ENCODE results near the gene NSMCE1.
"Not testable (repeated sequence)": the region's sequence is repeated elsewhere in the genome, so short reads cannot be mapped to it uniquely, and the experiment has no call there.

The NSMCE1 gene

DNA sequence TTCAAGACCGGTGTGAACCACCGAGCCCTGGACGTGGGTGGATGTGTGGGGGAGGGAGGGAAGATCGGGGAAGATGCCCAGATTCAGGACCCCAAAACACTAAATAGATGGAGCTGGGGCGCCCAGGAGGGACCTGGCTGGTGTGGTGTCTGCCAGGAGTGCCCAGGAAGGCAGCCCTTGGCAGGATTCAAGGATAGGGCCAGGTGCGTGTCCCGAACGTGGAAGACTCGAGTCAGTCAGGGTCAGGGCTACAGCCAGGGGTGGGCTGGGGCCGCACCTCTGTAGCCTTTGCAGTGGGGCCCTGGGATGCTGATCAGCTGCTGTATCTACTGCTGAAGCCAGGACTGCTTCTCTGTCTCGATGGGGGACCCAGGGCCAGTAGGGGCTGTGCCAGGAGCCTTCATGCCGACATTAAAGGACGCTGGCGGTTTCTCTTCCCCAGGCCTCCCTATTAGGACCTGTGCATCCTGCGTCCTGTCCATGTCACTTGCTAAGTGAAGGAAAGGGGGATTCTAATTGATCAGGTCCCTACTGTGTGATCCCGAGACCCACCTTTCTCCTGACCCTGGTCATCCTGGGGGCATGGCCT is 52.2 kb downstream of the NSMCE1 start:
- DNase-seq (ENCODE audit: low read depth, low spot score), result no peak

DNA sequence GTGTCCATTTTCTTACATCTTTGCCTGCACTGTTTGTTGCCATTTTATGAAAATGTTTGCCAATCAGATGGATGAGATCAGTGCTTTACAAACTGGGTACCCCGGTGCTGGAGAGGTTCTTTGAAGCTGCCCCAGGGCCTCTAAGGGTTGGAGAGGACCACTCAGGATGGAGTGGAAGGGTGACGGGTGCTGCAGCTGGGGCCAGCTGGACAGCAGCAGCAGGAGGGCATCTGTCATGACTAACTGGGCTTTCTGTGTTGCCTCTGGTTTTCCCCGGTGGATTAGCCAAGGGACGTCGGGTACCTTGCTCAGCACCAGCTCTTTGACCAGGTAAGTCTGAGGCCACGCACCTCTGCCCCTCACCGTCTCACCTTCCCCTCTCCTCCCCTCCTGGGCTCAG is 52.9 kb downstream of the NSMCE1 start:
- DNase-seq (ENCODE audit: low read depth, low spot score), result no peak

DNA sequence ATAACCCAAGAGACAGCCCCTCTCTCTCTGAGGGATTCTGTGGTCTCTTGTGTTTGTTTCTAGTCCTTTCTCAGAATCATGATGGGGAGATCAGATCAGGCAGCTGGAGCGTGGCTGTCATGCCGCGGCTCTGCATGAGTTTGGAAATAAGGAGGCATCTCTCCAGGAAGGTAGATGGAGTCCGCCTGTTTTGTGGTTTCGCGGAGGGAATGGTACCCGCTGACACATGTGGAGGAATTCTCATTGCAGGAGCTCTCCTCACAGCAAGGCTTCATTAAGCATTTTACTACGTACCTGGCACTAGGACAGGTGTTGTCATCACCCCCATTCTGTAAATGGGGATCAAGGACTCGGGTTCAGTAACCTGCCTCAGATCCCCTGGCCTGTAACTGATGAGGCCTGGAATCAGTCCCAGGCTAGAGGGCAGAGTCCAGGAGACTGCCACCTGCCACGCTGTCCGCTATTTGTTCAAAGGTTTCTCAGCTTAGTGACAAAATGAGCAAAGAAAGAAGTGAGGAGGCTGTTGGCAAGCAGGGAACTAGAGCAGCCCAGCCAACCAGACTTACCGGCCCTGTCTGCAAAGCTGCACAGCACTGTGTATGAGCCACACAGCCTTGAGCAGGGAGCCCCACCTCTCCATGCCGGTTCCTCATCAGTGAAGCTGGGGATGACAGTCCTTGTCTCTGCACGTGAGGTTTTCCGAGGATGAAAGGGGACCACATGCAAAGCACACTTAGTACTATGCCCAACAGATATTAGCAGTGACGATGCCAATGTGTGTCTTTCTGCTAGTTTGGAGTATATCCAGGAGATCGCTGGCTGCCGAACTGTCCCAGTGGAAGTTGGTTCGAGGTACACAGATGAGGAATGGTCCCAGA is 54.2 kb downstream of the NSMCE1 start:
- no peak for DNase-seq (ENCODE audit: low read depth, low spot score)

DNA sequence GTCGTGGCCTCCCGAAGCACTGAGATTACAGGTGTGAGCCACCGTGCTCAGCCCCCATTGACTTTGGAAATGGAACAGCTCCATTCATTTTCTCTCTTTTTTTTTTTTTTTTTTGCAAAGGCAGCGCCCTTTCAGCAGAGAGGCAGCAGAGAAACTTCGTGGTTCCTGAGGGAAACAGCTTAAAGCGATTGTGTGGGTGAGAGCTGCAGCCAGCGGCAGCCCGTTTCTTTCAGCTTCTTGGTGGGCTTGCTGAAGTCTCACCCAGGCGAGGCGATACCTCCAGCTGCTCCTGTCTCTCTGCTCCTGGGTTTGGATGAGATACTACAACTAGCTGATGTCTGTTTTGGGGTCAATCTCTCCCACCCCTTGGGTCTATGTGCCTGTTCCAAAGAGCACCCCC is 57.5 kb downstream of the NSMCE1 start:
- no peak for DNase-seq (ENCODE audit: low read depth, low spot score)

DNA sequence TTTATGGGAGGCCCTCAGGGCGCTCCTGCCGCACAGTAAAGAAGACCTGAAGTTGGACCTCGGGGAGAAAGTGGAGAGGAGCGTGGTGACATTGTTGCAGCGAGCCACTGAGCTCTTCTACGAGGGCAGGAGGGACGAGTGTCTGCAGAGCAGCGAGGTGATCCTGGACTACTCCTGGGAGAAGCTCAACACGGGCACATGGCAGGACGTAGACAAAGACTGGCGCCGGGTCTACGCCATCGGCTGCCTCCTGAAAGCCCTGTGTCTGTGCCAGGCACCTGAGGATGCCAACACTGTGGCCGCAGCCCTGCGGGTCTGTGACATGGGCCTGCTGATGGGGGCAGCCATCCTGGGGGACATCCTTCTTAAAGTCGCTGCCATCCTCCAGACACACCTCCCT is 58.4 kb downstream of the NSMCE1 start:
- no peak for DNase-seq (ENCODE audit: low read depth, low spot score)

DNA sequence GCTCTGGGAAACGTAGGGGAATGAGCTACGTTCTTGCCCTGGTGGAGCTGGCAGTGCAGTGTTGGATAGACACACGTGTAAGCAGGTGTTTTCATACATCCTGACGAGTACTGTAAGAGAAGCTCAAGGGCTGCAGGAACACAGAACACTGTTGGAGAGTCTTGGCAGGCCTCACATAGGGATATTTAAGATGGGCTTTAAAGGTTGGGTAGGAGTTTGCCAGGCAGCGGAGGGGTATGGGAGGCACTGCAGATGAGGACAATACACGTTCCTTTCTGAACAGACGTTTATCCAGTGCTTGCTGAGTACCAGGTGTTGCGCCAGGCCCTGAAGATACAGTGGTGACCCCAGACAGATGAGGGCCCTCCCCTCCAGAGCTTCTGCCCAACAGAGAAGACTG is 59.0 kb downstream of the NSMCE1 start:
- DNase-seq (ENCODE audit: low read depth, low spot score), result no peak

DNA sequence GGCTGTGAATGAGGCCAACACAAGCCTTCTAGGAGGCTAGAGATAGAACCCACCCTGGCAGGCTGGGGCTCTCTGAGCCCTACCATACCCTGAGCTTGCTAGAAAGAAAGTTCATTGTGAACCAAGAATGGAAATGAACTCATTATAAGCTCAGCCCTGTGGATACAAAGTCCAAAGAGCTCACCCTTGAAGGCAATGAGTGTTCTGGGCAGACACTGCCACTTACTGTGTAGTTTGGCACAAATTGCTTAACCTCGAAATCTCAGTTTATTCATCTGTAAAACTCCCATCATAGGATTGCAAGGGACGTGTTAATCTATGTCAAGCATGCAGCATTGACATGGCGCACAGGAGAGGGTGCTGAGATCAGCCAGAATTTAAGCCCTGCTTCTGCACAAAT is 59.8 kb downstream of the NSMCE1 start:
- DNase-seq (ENCODE audit: low read depth, low spot score), result no peak

DNA sequence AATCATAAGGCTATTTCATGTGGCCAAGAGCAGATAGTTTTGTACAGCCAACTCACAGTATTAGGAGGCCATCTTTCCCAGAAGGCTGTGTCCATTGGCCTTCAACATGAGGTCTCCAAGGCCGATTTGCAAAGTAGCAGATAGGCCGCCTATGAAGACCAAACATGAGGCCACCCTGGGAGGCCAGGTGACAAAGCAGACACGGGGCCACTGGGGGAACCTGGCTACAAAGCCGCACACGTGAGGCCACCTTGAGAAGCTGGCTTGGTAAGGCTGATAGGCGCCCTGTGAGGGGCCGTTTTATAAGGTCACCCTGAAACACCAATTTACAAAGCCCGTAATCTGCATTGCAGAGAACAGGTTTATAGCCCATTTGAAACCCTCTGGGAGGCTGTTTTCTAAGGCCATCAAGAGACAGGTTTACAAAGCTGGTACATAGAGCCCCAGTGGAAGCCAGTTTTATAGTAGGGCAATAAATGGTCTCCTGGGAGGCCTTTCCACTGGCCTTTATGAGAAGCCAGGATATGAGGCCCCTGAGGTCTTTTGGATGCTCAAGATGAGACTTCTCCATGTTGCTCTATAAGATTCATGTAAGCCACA is 60.4 kb downstream of the NSMCE1 start:
- no peak for DNase-seq (ENCODE audit: low read depth, low spot score)

DNA sequence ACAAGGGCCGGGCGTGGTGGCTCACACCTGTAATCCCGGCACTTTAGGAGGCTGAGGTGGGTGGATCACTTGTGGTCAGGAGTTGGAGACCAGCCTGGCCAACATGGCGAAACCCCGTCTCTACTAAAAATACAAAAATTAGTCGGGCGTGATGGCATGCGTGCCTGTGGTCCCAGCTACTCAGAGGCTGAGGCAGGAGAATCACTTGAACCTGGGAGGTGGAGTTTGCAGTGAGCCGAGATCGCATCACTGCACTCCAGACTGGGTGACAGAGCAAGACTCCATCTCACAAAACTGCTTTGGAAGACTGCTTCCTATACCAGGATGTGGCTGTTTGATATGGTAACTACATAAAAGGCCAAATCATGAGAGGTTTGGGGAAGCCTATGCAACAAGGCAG is 61.5 kb downstream of the NSMCE1 start:
- DNase-seq (ENCODE audit: low read depth, low spot score), result not testable (repeated sequence)

DNA sequence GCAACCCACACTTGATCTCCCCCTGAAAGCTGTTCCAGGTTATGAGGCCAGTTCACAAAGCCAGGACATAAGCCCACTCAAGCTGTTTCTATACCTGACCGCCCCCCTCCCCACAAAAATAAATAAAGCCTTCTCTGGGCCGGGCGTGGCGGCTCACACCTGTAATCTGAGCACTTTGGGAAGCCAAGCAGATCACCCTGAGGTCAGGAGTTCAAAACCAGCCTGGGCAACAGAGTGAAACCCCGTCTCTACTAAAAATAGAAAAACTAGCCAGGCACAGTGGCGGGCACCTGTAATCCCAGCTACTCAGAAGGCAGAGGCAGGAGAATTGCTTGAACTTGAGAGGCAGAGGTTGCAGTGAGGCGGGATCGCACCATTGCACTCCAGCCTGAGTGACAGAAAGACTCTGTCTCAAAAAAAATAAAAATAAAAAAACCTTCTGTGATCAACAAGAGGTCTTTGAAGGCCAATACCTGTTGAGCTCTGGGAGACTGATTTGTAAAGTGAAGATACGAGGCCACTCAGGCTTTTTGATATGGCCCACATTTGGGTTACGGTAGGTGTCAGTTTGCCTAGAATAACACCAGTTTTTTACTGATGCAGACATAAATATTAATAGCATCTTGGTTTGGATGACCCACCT is 63.0 kb downstream of the NSMCE1 start:
- DNase-seq (ENCODE audit: low read depth, low spot score), result no peak

DNA sequence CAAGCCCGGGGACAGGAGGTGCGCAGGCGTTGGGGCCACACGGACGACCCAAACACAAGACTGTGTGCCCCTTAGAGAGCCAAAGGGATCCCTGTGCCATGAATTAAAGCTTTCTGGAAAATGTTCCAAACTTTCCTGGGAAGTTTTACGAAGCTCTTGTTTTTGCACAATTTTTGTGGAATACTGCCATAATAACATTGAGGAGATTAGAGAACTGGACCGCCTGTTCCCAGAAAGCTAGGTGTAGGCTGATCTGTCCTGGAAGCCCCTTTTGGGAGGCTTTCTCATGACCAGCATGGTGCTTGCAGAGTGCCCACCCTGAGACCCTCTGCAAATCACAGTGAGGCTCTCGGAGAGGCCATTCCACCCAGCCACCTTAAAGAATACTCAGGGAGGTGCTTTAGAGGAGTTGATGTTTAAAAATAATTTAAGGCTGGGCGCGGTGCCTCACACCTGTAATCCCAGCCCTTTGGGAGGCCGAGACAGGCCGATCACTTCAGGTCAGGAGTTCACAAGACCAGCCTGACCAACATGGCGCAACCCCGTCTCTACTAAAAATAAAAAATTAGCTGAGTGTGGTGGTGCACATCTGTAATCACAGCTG is 64.2 kb downstream of the NSMCE1 start:
- no peak for DNase-seq (ENCODE audit: low read depth, low spot score)

DNA sequence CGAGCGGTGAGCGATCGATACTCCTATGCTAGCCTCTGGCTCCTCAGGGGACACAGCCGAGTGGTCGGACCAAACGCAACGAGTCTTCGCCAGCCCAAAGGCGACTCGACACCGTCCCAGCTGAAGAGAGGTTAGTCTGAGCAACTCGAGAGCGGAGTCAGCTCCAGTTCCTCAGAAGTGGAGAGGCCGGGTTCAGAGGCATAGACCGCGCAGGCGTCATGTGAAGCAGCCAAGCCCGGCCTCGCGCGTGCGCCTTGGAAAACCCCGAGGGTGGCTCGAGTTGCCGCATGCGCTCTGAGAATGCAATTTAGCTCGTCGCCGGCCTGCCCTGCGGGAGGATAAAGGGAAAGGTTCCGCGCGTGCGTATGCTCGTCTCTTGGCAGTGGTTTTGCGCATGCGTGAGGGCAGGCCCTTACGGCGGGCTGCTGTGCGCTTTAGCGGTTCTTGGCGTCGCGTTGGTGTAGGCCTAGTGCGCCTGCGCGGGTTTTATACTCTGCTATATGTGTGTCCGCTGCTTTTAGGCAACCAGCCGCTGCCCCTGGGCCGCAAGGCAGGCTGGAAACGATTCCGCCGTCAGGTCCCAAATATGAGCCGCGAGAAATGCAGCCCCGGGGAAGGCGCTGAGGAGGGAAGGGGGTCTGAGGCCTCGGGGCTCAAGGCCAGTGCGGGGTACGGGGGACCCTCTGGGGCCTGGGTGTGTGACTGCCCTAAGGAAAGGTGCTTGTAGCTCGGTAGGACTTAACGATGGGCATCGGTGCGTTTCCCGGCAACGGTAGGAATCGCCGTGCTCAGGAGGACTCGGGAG is 64.9 kb downstream of the NSMCE1 start, which contains the start of gene KDM8:
TSS of gene KDM8 (plus strand) at position 20 of the 805 bp plus-strand sequence. CDS start 6,598 bp downstream, outside the sequence.
- peak; percentile 99 for DNase-seq (ENCODE audit: low read depth, low spot score)

DNA sequence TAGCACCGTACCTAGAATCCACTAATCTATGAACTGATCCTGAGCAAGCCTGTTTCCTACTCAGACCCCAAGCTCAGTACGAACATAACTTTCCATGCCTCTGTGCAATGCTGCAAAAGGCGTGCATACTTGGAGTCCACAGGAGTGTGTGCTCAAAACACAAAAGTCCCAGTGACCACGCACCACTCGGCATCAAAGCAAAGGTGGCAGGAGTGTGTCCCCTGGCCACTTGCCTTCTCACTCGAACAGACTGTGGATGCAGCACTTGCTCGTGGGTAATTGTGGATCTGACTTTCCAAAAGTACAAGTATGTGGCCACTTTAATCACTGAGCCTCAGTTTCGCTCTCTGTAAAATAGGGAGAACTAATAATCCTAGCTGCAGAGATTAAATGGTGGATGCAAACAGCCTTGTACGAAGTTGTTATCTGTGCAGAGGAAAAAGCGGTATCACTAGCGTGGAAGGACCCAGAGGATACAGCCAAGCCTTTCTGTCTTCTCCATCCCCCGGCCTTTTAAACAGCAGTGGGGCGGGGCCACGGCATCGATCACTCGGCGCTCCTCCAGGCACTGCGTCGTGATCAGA is 65.6 kb downstream of the NSMCE1 start:
- DNase-seq (ENCODE audit: low read depth, low spot score), result no peak

DNA sequence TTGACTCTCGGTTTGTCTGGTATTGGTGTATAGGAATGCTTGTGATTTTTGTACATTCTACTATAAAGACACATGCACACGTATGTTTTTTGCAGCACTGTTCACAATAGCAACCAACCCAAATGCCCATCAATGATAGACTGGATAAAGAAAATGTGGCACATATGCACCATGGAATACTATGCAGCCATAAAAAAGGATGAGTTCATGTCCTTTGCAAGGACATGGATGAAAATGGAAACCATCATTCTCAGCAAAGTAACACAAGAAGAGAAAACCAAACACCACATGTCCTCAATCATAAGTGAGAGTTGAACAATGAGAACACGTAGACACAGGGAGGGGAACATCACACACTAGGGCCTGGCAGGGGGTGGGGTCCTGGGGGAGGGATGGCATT is 67.7 kb downstream of the NSMCE1 start:
- not testable (repeated sequence) for DNase-seq (ENCODE audit: low read depth, low spot score)

DNA sequence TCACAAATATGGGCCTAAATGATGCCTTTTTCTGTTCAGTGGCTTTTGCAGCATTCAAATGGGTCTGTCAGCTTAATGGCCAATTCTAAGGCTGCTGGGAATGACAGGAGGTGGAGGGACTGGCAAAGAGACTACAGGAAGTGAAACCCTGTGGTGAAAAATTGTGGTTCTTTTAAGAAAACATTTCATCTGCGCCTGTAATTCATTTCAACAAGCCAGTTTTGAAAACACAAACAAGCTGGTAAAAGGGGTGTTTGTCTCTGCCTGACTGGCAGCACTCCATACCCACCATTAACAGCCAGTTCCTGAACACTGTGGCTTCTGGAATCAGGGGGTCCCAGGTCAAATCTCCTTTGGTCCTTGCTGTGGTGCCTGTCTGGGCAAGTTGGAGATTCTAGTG is 68.8 kb downstream of the NSMCE1 start:
- DNase-seq (ENCODE audit: low read depth, low spot score), result no peak

DNA sequence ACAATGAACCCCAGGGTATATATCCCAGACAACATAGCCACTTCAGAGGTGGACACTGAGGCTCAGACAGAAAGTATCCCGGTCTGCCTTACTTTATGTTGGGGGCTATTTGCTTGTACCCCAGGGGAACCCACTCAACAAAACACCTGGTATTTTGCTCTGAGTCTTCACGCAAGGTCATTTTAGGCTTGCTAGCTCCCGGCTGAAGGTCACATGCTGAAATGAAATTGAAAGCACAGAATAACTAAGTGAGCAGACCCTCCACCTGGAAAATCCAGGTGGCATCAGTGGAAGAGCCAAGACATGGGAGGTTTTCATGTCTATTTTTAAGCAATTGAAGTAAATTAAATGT is 69.4 kb downstream of the NSMCE1 start:
- no peak for DNase-seq (ENCODE audit: low read depth, low spot score)

DNA sequence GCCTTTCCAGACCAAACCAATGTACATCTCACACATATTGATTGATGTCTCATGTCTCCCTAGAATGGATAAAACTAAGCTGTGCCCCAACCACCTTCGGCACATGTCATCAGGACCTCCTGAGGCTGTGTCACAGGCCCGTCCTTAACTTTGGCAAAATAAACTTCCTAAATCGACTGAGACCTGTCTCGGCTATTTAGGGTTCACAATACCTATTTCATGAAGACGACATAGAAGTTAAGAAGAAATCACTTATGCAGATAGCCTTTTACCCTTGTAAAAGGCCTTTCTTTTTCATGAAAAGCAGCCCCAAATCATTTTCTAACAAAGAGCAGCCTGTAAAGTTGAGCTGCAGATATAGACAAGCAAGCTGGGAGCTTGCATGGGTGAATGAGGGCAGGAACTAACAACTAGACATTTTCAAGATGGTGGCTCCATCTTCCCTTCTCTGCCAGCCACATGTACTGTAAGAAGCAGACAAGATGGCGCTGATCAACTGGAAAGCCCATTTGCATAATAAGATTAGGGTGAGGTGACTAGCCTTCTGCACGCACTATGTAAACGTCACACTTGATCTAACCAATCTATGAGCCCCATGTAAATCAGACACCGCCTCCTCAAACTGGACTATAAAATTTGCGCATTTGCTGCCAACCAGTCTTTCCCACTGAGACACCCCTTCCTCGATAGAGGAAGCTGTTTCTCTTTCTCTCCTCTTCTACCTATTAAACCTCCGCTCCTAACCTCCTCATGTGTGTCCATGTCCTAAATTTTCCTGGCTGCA is 69.9 kb downstream of the NSMCE1 start:
- no peak for DNase-seq (ENCODE audit: low read depth, low spot score)

DNA sequence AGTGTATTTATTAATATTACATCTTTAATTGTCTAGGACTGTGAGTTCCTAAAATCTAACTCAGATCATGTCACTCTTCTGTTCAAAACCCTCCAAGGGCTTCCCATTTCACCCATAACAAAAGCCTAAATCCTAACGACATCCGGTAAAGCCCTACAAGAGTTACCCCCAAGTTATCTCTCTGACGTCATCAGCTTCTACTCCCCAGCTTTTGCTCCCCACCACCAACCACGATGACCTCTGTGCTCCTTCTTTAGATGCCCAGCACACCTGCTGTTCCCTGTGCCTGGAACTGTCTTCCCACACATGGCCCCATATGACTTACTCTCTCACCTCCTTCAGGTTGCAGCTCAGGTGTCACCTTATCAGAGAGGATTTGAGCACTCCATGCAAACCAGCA is 71.6 kb downstream of the NSMCE1 start:
- DNase-seq (ENCODE audit: low read depth, low spot score), result no peak

DNA sequence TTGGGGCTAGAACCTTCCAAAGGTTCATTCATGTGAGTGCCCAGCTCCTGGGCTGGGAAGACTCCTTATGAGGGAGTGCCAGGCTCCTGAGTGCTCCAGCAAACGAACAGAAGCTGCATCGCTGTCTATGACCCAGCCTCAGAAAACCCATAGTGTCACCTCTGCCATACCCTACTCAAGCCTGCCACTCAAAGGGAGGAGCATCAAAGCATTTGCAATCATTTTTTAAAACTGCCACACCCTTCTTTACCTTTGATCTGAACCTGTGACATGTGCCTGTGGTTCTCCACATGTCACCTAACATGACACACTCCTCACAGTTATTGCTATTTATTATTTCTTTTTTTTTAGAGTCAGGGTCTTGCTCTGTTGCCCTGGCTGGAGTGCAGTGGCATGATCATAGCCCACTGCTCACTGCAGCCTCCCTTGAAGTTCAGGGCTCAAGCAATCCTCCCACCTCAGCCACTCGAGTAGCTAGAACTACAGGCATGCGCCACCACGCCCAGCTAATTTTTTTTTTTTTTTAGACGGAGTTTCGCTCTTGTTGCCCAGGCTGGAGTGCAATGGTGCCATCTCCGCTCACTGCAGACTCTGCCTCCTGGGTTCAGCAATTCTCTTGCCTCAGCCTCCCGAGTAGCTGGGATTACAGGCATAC is 72.5 kb downstream of the NSMCE1 start:
- DNase-seq (ENCODE audit: low read depth, low spot score), result no peak

All from brain pericyte (primary cell).